Measurements from ENCODE around the gene ORM1.
A peak's percentile ranks its signal among the peaks of the same experiment; 100 is the strongest.

ORM1 gene

GRCh38 chr9:114289106-114289505, 33.8 kb upstream of the ORM1 start:
- no peak overlapping the region for H3K27ac ChIP-seq (ENCODE audit: low read depth, low read length)
- WGBS (ENCODE audit: extremely low coverage, insufficient coverage, insufficient read length): no CpG with 5 or more reads among the region's 13 CpGs
- H3K23ac ChIP-seq (ENCODE audit: low read length): no peak overlapping the region
- peak overlapping the region; percentile 66 for H4K91ac ChIP-seq (ENCODE audit: low read depth, low read length)
- H2BK12ac ChIP-seq (ENCODE audit: low read length): peak overlapping the region; percentile 55
- no peak overlapping the region for H3K4me2 ChIP-seq (ENCODE audit: low read length)
- H3K36me3 ChIP-seq (ENCODE audit: control insufficient read depth in 1 of 2, insufficient read depth in 2 of 2, low read length in 2 of 2): peaks cover 27 to 37% of the 10 kb centered on the region in 2 experiments
- peak overlapping the region; percentile 33 for H3K18ac ChIP-seq (ENCODE audit: low read length)
- H3K14ac ChIP-seq (ENCODE audit: low read length): peak overlapping the region; percentile 24
- peak overlapping the region; percentile 15 for H2AK5ac ChIP-seq (ENCODE audit: low read length)
- peak overlapping the region; percentile 12 for H4K8ac ChIP-seq (ENCODE audit: low read depth, low read length)
- H2BK120ac ChIP-seq (ENCODE audit: insufficient read depth, low read length, poor library complexity): peak overlapping the region; percentile 40
- no peak overlapping the region for H3K4me3 ChIP-seq (ENCODE audit: low read depth, low read length)
- H3K79me1 ChIP-seq (ENCODE audit: low read length): peaks cover 21% of the 10 kb centered on the region
- peaks cover 20 to 24% of the 10 kb centered on the region in 2 experiments for H3K4me1 ChIP-seq (ENCODE audit: control insufficient read depth in 1 of 2, insufficient read depth in 2 of 2, low read length in 2 of 2)
- DNase-seq: no peak
- peaks cover 6% of the 10 kb centered on the region for H3K9me3 ChIP-seq (ENCODE audit: insufficient read depth, low read depth, low read length)
- H4K12ac ChIP-seq (ENCODE audit: low read depth, low read length): no peak overlapping the region
- no peaks in the 10 kb centered on the region for H3K27me3 ChIP-seq (ENCODE audit: insufficient read depth, low read length)
- H3K79me2 ChIP-seq (ENCODE audit: control insufficient read depth, insufficient read depth, low read length, poor library complexity): no peaks in the 10 kb centered on the region
- no peak overlapping the region for H3K9ac ChIP-seq (ENCODE audit: low read length)
- no peak overlapping the region for H3K4ac ChIP-seq (ENCODE audit: low read depth, low read length)
- H2AFZ ChIP-seq (ENCODE audit: insufficient read depth, low read length, poor library complexity): no peak overlapping the region
- H2BK5ac ChIP-seq (ENCODE audit: low read depth, low read length, poor library complexity): no peak overlapping the region

GRCh38 chr9:114289571-114290481, 33.1 kb upstream of the ORM1 start:
- no peak for DNase-seq
- Histone ChIP-seq H3K9me3 (ENCODE audit: insufficient read depth, low read depth, low read length) (peaks cover 2% of the 10 kb centered on the region), H3K36me3 (ENCODE audit: control insufficient read depth in 1 of 2, insufficient read depth in 2 of 2, low read length in 2 of 2) (peaks cover 20 to 30% of the 10 kb centered on the region in 2 experiments), H2AFZ (ENCODE audit: insufficient read depth, low read length, poor library complexity) (no peak overlapping the region), H3K27me3 (ENCODE audit: insufficient read depth, low read length) (no peaks in the 10 kb centered on the region), H3K4me1 (ENCODE audit: control insufficient read depth in 1 of 2, insufficient read depth in 2 of 2, low read length in 2 of 2) (peaks cover 20 to 23% of the 10 kb centered on the region in 2 experiments), H3K23ac (ENCODE audit: low read length) (no peak overlapping the region), H2BK5ac (ENCODE audit: low read depth, low read length, poor library complexity) (no peak overlapping the region), H3K4ac (ENCODE audit: low read depth, low read length) (no peak overlapping the region), H3K14ac (ENCODE audit: low read length) (no peak overlapping the region), H3K9ac (ENCODE audit: low read length) (no peak overlapping the region), H4K91ac (ENCODE audit: low read depth, low read length) (peak overlapping the region; percentile 66), H3K79me2 (ENCODE audit: control insufficient read depth, insufficient read depth, low read length, poor library complexity) (no peaks in the 10 kb centered on the region), H3K4me3 (ENCODE audit: low read depth, low read length) (no peak overlapping the region), H3K27ac (ENCODE audit: low read depth, low read length) (no peak overlapping the region), H2AK5ac (ENCODE audit: low read length) (peak overlapping the region; percentile 40), H2BK12ac (ENCODE audit: low read length) (no peak overlapping the region), H2BK120ac (ENCODE audit: insufficient read depth, low read length, poor library complexity) (peak overlapping the region; percentile 33), H3K18ac (ENCODE audit: low read length) (no peak overlapping the region), H4K12ac (ENCODE audit: low read depth, low read length) (no peak overlapping the region), H4K8ac (ENCODE audit: low read depth, low read length) (no peak overlapping the region), H3K4me2 (ENCODE audit: low read length) (no peak overlapping the region), H3K79me1 (ENCODE audit: low read length) (peaks cover 20% of the 10 kb centered on the region)
- no CpG with 5 or more reads among the region's 13 CpGs for WGBS (ENCODE audit: extremely low coverage, insufficient coverage, insufficient read length)

DNA sequence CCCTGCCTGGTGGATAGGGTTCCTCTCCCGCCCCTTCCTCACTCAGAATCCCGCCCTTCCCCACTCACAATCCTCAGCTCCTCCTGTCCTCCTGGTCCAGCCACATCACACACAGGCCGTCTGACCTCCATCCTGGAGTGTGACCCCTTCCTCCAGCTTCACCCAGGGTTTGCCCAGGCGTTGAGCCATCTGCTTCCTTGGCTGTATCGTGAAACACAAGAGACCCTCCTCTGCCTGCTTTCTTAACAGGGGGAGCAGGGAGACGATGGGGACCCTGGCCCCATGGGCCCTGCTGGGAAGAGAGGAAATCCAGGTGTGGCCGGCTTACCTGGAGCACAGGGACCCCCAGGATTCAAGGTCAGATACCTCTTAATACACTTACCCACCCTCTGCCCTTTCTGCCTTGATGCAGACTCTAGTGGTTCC, 32.3 kb upstream of the ORM1 start:
- Histone ChIP-seq H3K4me3 (ENCODE audit: low read depth, low read length) (no peak overlapping the region), H3K4me1 (ENCODE audit: control insufficient read depth in 1 of 2, insufficient read depth in 2 of 2, low read length in 2 of 2) (peaks cover 16% of the 10 kb centered on the region in 2 experiments), H4K12ac (ENCODE audit: low read depth, low read length) (no peak overlapping the region), H2BK120ac (ENCODE audit: insufficient read depth, low read length, poor library complexity) (no peak overlapping the region), H3K79me2 (ENCODE audit: control insufficient read depth, insufficient read depth, low read length, poor library complexity) (no peaks in the 10 kb centered on the region), H3K4me2 (ENCODE audit: low read length) (no peak overlapping the region), H3K36me3 (ENCODE audit: control insufficient read depth in 1 of 2, insufficient read depth in 2 of 2, low read length in 2 of 2) (peaks cover 17 to 26% of the 10 kb centered on the region in 2 experiments), H3K18ac (ENCODE audit: low read length) (no peak overlapping the region), H3K4ac (ENCODE audit: low read depth, low read length) (no peak overlapping the region), H2AK5ac (ENCODE audit: low read length) (no peak overlapping the region), H2AFZ (ENCODE audit: insufficient read depth, low read length, poor library complexity) (no peak overlapping the region), H4K91ac (ENCODE audit: low read depth, low read length) (peak overlapping the region; percentile 30), H2BK5ac (ENCODE audit: low read depth, low read length, poor library complexity) (no peak overlapping the region), H3K9ac (ENCODE audit: low read length) (no peak overlapping the region), H4K8ac (ENCODE audit: low read depth, low read length) (no peak overlapping the region), H3K27me3 (ENCODE audit: insufficient read depth, low read length) (no peaks in the 10 kb centered on the region), H3K79me1 (ENCODE audit: low read length) (peaks cover 17% of the 10 kb centered on the region), H2BK12ac (ENCODE audit: low read length) (peak overlapping the region; percentile 29), H3K27ac (ENCODE audit: low read depth, low read length) (no peak overlapping the region), H3K9me3 (ENCODE audit: insufficient read depth, low read depth, low read length) (peaks cover 2% of the 10 kb centered on the region), H3K14ac (ENCODE audit: low read length) (no peak overlapping the region), H3K23ac (ENCODE audit: low read length) (no peak overlapping the region)
- no peak for DNase-seq
- WGBS (ENCODE audit: extremely low coverage, insufficient coverage, insufficient read length): no CpG with 5 or more reads among the region's 7 CpGs

DNA sequence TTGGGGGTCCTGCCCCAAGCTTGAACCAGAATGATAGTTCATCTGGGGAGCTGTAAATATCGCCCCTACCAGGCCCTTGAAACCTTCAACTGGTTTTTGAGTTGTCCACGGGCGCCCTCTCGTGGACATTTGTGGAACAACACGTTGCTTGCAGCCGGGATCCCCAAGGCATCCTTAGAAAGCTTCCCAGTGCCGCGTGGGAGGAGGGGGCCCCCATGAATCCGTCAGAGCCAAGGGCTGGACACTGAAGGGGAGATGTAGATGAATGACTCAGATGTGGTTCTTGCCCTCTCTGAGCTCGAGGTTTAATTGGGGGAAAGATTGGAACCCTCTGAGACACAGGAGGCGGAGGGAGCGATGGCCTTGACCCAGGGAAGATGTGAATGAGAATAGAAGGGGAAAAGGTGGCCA, 31.8 kb upstream of the ORM1 start:
- H2BK120ac ChIP-seq (ENCODE audit: insufficient read depth, low read length, poor library complexity): no peak overlapping the region
- no peaks in the 10 kb centered on the region for H3K79me2 ChIP-seq (ENCODE audit: control insufficient read depth, insufficient read depth, low read length, poor library complexity)
- no peak overlapping the region for H2AFZ ChIP-seq (ENCODE audit: insufficient read depth, low read length, poor library complexity)
- H4K91ac ChIP-seq (ENCODE audit: low read depth, low read length): no peak overlapping the region
- no peak overlapping the region for H4K12ac ChIP-seq (ENCODE audit: low read depth, low read length)
- H3K23ac ChIP-seq (ENCODE audit: low read length): no peak overlapping the region
- peak; percentile 50 to 83 for DNase-seq
- H3K14ac ChIP-seq (ENCODE audit: low read length): no peak overlapping the region
- H3K18ac ChIP-seq (ENCODE audit: low read length): no peak overlapping the region
- peaks cover 17% of the 10 kb centered on the region for H3K79me1 ChIP-seq (ENCODE audit: low read length)
- H3K27ac ChIP-seq (ENCODE audit: low read depth, low read length): no peak overlapping the region
- H3K9ac ChIP-seq (ENCODE audit: low read length): no peak overlapping the region
- no peak overlapping the region for H2AK5ac ChIP-seq (ENCODE audit: low read length)
- WGBS (ENCODE audit: extremely low coverage, insufficient coverage, insufficient read length): no CpG with 5 or more reads among the region's 12 CpGs
- peaks cover 2% of the 10 kb centered on the region for H3K9me3 ChIP-seq (ENCODE audit: insufficient read depth, low read depth, low read length)
- H3K4ac ChIP-seq (ENCODE audit: low read depth, low read length): no peak overlapping the region
- H3K4me2 ChIP-seq (ENCODE audit: low read length): no peak overlapping the region
- H2BK5ac ChIP-seq (ENCODE audit: low read depth, low read length, poor library complexity): no peak overlapping the region
- peaks cover 20 to 28% of the 10 kb centered on the region in 2 experiments for H3K36me3 ChIP-seq (ENCODE audit: control insufficient read depth in 1 of 2, insufficient read depth in 2 of 2, low read length in 2 of 2)
- no peaks in the 10 kb centered on the region for H3K27me3 ChIP-seq (ENCODE audit: insufficient read depth, low read length)
- H3K4me1 ChIP-seq (ENCODE audit: control insufficient read depth in 1 of 2, insufficient read depth in 2 of 2, low read length in 2 of 2): peaks cover 15 to 16% of the 10 kb centered on the region in 2 experiments
- H3K4me3 ChIP-seq (ENCODE audit: low read depth, low read length): no peak overlapping the region
- no peak overlapping the region for H2BK12ac ChIP-seq (ENCODE audit: low read length)
- no peak overlapping the region for H4K8ac ChIP-seq (ENCODE audit: low read depth, low read length)
